Stimulated activated CD4-positive, alpha-beta T cell treated with anti-CD3 and anti-CD28 coated beads, Interleukin-12 subunit alpha, Interleukin-12 subunit beta, amount 100 ng/mL, for 48 hours (primary cell): ENCODE data around the gene SH3GLB1.

Experiments used
- DNase-seq, 3 donors: peaks; one replicate each; pipeline ENCODE4 v3.0.0-alpha.2; 2020; ENCODE audit warnings: low read depth in 2 of 3, low spot score in 1 of 3

SH3GLB1 gene

GRCh38 chr1:86773341-86774288 lies 69.2 kb downstream of the SH3GLB1 start:
- no peak for DNase-seq

GRCh38 chr1:86774305-86775295 lies 70.2 kb downstream of the SH3GLB1 start:
- DNase-seq = peak; percentile 34 to 59 (median 38)

- no peak for DNase-seq
These were observed 71.0 kb downstream of the SH3GLB1 start for GRCh38 chr1:86775395-86775794.

GRCh38 chr1:86776108-86776507 lies 71.7 kb downstream of the SH3GLB1 start:
- no peak for DNase-seq

GRCh38 chr1:86778569-86779239 lies 74.3 kb downstream of the SH3GLB1 start:
- no peak for DNase-seq

GRCh38 chr1:86779308-86780191 lies 75.2 kb downstream of the SH3GLB1 start:
- no peak for DNase-seq

GRCh38 chr1:86782482-86782881 lies 78.1 kb downstream of the SH3GLB1 start:
- DNase-seq = no peak

- no peak for DNase-seq
These were observed 83.2 kb downstream of the SH3GLB1 start for GRCh38 chr1:86787621-86788020.

- no peak for DNase-seq
These were observed 84.2 kb downstream of the SH3GLB1 start for GRCh38 chr1:86788300-86789206.

- no peak for DNase-seq
These were observed 90.9 kb downstream of the SH3GLB1 start for GRCh38 chr1:86795316-86795715.
